Measurements from ENCODE around the gene PON2.
"Not testable (repeated sequence)": the region's sequence is repeated elsewhere in the genome, so short reads cannot be mapped to it uniquely, and the experiment has no call there.

The PON2 gene

DNA sequence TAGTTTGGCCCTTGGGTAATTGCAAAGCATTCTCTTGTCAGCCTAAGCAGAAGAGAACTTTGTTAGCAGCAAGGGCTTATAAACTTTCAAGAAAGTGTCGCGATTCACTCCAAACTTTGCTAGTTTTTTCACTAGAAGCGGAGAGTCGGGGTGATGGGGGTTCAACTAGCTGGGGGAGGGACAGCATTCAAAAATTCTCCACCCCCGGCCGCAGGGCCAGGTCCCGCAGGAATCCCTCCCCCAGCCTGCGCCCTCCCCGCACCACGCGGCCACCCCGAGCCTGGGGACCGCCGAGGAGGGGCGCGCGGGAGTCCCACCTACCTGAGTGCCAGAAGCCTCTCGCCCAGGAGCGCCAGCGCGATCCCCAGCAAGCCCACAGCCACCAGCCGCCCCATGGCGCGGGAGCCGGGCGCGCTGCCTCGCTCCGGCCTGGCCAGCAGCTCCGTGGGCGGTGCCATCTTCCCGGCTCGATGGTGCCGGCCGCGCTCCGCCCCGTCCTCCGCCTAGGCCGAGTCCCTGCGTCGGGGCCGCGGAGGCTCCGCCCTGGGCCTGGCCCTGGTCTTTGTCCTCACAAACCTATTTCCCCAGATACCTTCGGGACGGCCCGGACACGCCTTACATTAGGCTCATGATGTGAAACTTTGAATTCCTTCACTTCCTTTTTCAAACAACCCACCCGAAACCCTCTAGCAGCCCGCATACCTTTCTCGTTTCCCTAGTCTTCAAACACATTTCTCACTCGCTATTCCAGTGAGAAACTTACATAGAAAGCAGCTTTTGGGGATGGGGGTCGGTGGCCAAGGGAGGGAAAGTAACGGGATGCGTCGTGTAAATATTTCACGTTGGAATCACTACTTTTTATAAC, at the start of gene PON2:
TSS of gene PON2 (minus strand) at position 472 of the 865 bp plus-strand sequence. CDS start at position 395, 77 bp downstream.
- DNase-seq (ENCODE audit: low read depth, low spot score) = peak; percentile 71

DNA sequence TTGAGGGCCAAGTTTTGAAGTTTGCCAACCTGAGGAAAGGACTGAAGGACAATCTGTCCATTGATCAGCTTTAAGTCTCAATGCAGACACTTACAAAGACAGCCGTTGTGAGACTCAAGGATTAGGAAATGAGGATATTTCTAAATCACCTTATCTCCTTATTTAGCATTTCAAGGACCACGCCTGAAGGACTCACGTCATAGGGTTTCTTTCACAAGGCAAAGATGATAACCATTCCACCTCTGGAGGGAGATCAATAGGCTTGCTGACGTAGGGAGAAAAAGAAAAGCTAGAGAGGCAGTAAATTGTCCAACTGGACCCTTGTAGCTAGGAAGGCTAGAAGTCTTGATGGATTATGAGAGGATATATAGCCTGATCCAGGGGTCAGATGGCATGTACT, 47.6 kb upstream of the PON2 start:
- no peak for DNase-seq (ENCODE audit: low read depth, low spot score)

DNA sequence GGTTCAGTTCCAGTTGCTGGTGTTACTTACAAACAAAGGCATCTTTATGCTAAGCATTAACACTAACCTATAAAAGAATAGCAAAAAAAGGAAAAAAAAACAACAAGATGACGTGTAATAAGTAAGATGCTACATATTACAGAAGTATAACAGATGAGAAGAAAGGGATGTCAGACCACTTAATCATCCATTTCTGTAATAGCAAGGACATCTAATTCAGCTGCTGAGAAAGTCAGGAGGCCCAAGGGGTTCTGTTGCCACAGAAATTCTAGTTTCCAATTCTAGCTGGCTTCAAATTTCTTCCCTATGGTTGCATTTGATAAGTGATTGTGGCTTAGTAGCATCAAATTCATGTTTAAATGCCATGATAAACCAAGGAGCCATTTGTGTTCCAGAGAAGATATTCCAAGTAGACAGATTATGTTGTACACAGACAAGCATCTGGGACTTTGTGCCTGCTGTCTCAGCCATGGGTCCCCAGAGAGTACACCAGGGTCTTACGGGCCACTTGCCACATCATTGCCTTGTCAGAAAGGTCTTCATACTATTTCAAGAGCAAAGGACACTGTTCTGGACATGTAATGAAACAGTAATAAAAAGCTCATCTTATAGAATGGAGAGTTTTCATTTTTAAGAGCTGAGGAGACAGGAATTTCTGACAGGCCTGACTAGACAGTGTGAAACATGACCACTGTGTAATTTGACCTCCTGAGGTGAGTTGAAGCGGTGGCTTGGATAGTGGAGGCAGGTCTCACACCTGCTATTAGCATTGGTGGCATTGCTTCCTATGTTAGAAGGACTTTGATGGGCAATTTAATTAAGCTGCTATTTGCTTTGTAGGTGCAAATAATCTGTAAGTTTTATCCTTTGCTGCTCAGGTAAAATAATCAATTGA, 46.7 kb upstream of the PON2 start:
- no peak for DNase-seq (ENCODE audit: low read depth, low spot score)

DNA sequence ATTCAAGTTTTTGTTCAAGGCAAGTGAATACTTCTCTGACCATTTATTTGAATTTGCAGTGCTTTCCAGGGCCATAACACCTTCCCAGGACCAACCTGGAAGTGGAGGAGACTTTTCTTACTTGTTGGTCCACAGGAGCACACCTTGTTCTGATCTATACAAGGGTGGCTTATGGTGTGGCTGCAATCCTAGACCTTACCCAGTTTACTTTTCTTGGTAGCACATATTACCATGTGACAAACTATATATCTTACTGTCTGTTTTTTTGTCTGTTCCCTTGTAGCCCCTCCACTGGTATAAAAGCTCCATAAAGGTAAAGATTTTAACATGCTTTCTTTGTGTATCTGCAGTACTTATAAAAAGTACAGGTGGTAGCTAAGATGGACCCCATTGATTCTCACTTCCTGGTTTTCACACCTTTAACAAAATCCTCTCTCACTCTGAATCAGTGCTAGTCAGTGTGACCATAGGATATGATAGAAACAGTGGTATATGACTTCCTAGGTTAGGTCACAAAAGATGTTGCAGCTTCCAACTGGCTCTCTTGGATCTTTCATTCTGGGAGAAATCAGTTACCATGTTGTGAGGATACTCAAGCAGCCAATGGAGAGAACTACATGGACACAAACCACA, 45.3 kb upstream of the PON2 start:
- DNase-seq (ENCODE audit: low read depth, low spot score) = no peak

DNA sequence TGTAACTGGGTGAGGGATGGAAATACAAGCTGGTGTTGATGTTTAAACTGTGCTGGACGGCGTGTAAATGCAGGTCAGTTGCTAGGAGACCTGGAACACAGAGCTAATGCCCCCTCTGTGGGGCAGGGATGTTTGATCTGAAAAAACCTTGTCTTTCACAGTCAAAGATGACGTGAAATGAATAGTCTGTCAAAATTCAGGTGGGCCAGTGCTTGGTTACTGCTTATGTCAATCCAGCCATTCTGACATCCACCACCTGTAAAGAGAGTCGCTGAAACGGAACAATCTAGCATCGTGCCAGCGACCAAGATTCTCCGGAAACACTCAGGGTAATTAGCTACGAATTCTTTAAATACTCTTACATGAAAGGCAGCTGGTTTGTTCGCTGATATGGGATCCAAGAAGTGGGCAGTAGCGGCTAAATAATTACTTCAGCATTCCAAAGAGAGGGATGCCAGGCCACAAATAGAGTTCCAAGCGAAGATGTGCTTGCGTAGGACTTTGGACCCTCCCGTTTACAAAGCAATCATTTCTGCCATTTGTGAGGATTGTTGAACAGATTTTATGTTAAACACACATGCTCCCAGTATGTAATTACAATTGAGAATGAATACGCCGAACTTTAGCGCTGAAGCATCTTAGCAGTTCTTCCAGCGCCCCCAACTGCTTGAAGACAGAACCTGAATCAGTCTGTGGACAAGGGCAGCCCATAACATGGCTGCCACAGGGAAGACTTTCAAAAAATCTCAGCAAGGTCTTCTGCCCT, 43.6 kb upstream of the PON2 start:
- no peak for DNase-seq (ENCODE audit: low read depth, low spot score)

DNA sequence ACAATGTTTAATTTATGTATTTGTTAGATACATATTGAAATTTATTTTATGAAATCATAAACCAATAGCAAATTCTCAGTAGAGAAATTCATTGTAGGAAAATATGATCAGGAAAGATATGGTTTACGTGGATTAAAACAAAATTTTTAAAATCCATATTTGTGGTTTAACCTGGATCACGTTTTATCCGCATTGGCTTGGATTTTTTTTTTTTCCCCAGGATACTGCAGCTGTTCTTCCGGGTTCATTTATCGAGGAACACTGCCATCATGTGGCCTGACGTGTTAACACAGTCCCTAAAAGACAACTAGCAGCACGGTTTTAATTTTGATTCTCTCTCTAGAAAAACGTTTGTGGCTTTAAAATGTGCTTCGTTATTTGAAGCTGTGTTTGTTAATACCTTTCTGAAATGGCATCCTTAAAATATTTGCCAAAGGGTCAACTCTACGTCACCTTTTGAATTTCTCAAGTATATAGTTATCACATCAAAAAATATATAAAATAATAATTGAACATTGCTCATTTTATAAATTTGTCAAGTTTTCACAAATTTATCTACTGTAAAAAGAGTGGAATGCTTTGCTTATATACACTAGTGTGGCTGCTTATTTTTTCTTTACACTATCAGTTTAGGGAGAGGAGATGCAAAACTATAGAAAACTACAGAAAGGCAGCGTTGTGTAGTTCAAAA, 42.2 kb upstream of the PON2 start:
- peak; percentile 60 for DNase-seq (ENCODE audit: low read depth, low spot score)

DNA sequence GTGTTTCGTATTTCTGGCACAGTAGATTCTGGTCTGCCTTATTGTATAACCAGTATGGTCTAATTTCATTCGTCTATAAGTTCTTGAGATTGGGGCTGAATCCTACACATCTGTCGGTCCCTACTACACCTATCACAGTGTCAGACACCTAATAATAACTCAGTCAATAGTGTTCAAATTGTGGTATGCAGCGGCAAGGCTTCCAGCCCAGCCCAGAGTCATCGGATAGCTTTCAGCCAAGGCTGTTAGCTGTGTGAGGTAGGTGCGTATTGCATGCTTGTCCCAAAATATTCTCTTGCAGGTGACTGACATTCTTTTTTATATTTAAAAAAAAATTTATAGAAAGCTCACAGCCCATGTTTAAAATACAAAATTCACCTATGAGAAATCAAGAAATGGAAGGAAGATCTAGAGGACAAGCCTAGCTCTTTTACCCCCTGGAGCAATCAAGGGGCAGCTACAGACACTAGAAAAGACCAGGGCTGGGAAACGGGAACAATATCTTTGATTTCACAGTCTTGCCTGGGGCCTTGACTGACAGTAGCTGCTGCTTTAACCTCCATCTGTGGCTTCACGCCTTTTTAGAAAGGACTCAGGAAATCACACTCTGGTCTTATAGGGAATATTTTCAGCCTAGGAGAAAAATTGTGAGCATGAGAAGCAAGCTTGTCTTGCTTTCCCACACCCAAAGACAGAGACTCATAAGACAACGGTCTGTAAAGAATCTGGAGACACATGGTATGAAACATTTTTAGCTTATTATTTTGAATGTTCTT, 41.4 kb upstream of the PON2 start:
- no peak for DNase-seq (ENCODE audit: low read depth, low spot score)

DNA sequence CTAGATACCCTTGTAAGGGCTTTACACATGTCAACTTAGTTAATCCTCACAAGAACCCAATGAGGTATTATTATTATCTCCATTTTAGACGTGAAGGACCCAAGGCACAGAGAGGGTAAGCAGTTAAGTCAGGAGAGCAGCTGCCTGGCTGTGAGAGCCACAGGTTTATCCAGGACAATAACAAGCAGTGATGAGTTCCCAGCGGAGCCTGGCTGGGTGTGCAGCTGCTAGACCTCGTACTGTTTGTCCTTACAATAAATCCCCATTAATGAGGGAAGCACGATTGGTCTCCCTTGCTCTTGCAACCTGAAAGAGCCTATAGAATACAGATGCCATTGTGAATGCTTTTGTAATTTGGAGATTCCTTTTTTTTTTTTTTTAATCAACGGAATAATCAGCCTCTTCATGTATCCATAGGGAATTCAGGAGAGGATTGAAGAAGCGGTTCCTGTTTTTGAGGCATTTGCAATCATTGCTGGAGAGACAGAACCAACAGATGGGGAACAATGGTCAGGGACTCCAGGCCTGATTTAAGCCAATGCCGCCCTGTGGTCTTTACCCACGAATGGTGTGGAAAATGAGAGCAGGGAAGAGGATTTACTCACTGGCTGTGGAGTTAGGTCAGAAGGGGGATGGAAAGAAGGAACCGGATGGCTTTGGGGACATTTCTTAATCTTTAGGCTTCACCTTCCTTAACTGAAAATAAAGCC, 38.6 kb upstream of the PON2 start:
- no peak for DNase-seq (ENCODE audit: low read depth, low spot score)

DNA sequence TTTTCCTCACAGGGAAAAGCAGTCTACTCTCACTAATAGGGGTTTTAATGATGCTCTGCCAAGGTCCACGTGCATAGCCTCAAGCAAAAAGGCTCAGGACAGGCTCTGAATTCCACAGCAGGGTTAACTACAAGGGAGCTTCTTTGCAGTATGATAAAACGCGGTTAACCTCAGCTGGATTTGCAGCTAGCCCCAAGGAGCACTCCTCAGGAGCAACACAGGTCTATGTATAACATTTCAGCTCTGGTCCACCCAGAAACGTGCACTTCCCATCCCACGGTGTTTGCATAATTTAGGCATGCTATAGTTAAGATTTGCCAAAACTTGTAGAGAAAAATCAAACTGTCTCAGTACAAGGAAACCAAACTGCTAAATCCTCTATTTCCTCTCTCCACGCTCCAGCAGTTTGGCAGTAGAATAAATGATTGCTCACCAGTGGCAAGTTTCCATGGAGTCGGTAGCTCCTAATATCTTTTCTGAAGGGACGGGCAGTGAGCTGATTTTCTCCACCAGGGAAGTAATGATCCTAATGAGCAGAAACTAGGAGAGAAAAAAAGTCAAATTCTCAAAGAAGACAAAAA, 37.8 kb upstream of the PON2 start:
- no peak for DNase-seq (ENCODE audit: low read depth, low spot score)

DNA sequence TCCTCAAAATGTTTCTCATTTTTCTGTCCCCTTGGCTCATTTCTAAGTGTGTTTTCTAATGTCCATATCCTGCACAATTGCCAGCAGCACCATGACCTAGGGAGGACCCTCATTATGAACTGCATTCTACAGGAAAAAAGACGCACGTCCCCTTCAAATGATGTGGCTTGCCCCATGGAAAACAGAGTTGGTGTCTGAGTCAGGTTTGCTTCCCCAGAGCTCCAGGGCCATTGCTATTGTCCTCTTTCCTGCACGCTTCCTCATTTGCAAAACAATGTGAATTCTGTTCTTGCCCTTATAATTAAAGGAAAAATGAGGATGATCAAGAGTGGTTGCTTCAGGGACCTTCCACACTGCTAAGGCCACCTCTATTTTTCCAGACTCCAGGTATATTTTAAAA, 36.2 kb upstream of the PON2 start:
- no peak for DNase-seq (ENCODE audit: low read depth, low spot score)

DNA sequence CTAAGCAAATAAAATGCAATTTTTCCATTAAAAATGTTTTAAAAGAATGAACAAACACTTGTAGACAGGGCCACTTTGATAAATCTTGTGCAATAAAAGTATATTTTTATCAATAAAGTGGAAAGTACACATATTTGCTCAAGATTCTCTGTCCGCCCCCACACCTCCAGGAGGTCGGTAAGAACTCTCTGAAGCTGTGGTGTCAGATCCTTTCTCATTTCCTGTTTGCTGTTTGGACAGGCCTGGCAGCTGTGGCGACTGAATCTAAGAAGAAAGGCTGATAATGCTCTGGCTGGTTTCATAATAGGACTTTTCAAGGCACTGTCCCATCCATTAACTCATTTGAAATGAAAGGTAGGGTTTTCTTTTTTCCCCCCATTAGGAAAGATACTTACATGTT, 35.6 kb upstream of the PON2 start:
- peak; percentile 65 for DNase-seq (ENCODE audit: low read depth, low spot score)

DNA sequence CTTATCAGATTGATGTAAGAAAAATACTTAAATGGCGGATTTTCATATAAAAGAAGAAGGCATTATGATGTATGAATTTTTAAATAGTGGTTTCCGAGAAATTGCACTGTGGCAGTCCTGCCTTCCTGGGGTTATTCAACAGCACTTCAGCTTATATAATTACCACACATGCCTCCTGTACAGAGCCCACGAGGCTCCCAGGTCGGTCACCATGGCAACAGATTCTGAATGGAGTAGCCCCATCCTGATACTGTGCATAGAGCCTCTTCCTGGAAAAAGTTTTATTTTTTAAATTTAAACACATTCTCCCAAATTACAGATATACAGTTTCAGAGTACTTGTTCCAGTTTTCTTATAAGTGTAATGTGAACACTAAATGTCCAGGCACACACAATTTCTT, 35.0 kb upstream of the PON2 start:
- no peak for DNase-seq (ENCODE audit: low read depth, low spot score)

DNA sequence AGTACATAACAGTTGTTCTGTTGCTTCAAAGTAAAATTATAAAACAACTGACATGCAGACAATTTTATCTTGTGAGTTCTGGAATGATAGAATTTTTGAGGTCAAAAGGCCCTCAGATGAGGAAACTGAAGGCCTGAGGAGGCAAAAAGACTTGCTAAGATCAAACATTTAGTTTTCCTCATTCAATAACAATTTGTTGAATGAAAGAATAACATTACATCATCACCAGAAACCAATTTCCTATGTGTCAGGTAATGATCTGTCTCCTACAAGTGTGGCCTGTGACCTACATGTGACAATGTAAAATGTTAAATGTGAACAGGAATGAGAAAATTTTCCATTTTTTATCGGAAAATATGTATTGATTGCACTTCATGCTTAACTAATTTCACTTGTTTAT, 34.4 kb upstream of the PON2 start:
- DNase-seq (ENCODE audit: low read depth, low spot score) = no peak

DNA sequence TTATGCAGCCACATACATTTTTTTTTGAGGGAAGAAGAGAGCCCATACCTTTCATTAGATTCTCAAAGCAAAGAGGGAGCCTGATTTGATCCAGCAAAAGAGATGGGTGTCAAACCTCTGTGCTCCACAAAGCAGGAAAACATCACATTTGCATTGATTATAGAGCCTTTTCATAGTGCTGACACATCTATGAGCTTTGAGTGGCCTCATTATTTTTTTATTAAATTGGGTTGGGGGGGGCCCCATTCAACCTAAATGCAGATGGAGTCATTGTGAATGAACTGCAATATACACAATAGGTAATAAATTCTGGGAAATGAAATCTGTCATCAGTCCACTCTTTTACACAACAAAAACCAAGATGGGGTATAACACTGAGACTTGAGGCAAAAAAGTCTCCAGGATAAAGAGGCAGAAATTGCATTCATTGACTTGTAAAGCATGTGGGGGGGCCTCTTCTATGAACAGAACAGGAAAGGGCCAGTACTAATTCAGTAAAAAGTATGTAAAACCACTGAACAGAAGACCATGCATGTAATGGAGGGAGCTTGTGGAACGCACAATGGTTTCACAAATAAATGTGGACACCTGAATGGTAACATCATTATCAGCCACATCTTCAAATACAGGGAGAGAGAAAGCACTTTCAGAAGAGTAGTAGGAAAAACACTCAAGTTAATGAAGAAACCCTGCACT, 33.2 kb upstream of the PON2 start:
- no peak for DNase-seq (ENCODE audit: low read depth, low spot score)

DNA sequence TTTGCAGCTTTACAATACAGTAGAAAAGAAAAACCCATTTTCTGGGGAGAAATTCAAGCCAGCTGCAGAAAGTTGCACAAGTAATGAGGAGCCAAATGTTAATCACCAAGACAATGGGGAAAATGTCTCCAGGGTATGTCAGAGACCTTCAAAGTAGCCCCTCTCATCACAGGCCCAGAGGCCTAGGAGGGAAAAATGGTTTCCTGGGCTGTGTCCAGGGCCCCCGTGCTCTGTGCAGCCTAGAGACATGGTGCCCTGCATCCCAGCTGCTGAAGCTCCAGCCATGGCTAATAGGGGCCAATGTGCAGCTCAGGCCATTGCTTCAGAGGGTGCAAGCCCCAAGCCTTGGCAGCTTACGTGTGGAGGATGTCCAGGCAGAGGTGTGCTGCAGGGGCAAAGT, 25.8 kb upstream of the PON2 start:
- not testable (repeated sequence) for DNase-seq (ENCODE audit: low read depth, low spot score)

DNA sequence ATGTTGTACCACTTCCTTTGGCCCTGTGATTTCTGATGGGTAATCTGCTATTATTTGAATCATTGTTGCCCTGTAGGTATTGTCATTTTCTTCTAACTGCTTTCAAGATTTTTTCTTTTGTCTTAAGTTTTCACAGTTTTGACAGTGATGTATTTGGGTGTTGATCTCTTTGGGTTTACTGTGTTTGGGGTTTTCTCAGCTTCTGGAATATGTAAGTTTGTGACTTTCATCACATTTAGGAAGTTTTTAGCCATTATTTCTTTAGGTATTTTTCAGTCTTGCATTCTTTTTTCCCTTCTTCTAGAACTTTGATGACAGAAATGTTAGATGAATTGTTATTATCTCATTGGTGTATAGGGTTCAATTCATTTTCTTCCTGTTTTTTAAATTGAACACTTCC, 23.1 kb upstream of the PON2 start:
- no peak for DNase-seq (ENCODE audit: low read depth, low spot score)

DNA sequence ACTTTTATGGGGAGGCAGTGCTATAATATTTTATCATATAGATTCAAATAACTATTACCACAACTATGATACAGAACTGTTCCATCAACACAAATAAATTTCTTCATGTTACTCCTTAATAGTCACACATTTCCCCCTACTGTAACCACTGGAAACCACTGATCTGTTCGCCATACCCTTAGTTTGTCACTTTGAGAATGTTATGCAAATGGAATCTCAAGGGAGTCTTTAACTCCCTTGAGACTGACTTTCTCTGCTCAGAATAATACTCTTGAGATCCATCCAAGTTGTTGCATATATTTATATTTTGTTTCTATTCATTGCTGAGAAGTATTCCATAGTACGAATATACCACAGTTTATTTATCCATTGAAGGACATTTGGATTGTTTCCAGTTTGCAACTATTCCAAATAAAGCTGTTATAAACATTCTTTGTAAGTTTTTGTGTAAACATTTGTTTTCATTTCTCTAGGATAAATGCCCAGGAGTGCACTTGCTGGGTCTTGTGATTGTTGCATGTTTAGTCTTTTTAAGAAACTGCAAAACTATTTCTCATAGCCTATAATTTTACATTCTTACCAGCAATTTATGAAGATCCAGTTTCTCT, 19.7 kb upstream of the PON2 start:
- DNase-seq (ENCODE audit: low read depth, low spot score) = no peak

DNA sequence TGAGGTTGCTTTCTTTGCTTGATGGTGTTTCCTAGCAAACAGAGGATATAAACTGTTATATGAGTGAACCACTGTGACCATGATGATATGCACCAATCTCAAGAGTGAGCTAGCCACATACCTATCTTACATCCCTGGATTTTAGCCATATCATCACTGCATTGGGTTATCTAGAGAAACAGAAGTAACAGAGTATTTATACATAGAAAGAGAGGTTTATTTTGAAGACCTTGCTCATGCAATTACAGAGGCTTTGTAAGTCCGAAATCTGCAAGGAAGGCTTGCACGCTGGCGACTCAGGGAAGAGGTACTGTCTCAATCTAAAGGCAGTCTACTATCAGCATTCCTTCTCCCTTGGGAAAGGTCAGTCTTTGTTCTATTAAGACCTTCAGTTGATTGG, 11.8 kb upstream of the PON2 start:
- DNase-seq (ENCODE audit: low read depth, low spot score) = no peak

All from smooth muscle cell of the brain vasculature (primary cell).